GM18505 (cell line): ENCODE results near the gene PITPNB.

Source experiments
- ATAC-seq: cut with Tn5 transposase; IDR thresholded peaks from one replicate; pipeline ENCODE4 v1.9.1; 2021; ENCODE audit not compliant: unreplicated experiment
- POLR2A ChIP-seq: IDR thresholded peaks from 4 replicates; pipeline ENCODE4 v1.6.1; 2011; ENCODE audit warnings: borderline replicate concordance; ENCODE audit not compliant: insufficient read depth, insufficient read length; ENCODE audit errors: extremely low read depth

Gene PITPNB

DNA sequence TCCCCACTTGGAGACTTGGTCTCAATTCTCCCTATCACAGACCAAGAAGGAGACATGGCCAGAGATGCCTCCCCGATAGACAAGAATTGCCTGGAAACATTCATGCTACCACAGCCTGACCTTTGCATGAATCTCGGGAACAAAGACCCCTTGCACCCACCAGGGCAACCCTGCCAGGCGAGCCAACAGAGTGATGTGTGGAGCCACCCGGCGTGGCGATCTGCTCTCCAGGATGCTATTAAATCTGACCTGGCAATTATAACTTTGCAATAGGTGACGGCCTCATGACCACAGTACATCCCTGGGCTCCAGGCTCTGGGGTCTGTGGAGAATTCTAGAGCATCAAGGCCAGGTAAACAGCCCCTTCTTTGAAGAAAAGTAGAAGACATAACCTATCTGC is 86.5 kb downstream of the PITPNB start:
- no peak for TF ChIP-seq POLR2A
- ATAC-seq = no peak

- no peak for ATAC-seq
- TF ChIP-seq POLR2A = no peak
Observed at GRCh38 chr22:27829620-27830019, 89.4 kb downstream of the PITPNB start.

GRCh38 chr22:27827604-27828587 is 91.2 kb downstream of the PITPNB start:
- TF ChIP-seq POLR2A = no peak
- ATAC-seq = no peak

DNA sequence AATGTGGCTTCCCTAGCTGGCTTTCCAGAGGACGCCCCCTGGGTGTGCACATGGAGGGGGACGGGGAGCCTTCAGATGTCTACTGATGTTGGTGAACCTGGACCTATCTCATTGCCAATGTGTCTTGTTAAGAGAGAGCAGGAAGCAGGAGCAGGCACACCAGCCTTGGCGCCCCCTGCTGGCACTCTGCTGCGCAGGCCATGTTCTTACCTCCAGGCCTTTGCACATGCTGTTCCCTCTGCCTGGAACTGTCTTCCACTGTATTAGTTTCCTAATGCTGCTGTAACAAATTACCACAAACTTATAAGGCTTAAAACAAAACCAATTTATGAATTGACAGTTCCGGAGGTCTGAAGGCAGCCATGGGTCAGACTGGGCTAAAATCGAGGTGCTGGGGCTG is 93.9 kb downstream of the PITPNB start:
- no peak for ATAC-seq
- TF ChIP-seq POLR2A = no peak

DNA sequence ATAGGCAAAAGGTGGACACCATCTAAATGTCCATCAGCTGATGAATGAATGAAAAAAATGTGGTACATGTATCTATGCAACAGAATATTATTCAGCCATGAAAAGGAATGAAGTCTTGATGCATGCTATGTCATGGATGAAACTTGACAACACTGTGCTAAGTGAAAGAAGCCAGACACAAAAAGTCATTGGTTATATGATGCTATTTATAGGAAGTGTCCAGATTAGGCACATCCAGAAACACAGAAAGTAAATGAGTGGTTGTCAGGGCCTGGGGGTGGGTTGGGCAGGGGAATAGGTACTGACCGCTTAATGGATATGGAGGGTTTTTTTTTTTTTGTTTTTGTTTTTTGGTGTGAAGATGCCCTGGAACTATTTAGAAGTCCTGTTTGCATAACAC is 95.8 kb downstream of the PITPNB start:
- ATAC-seq = no peak
- no peak for TF ChIP-seq POLR2A

GRCh38 chr22:27820896-27821866 is 97.9 kb downstream of the PITPNB start:
- no peak for TF ChIP-seq POLR2A
- no peak for ATAC-seq

- TF ChIP-seq POLR2A = no peak
- ATAC-seq = no peak
Observed at GRCh38 chr22:27816552-27816951, 102.5 kb downstream of the PITPNB start.

GRCh38 chr22:27815826-27816530 is 103.1 kb downstream of the PITPNB start:
- no peak for TF ChIP-seq POLR2A
- ATAC-seq = no peak

DNA sequence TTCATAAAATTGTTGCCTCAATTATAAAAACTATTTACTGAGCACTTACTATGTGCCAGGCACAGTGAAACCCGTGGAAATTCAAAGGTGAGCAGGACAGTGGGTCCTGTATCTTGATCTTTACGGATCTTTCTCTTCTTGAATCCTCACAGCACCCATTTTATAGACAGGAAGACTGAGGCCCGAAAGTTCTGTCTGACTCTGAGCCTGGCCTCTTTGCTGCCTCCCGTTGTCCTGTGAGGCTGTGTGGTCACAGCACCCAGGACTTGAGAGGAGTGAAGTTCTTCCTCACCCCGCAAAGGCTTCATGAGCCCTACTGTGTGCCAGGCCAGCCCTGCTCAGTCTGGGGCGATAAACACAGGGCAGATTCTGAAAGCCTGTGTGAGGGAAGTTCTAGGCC is 104.1 kb downstream of the PITPNB start:
- no peak for TF ChIP-seq POLR2A
- ATAC-seq = no peak

GRCh38 chr22:27811778-27812177 is 107.3 kb downstream of the PITPNB start:
- no peak for TF ChIP-seq POLR2A
- no peak for ATAC-seq

- no peak for ATAC-seq
- TF ChIP-seq POLR2A = no peak
Observed at GRCh38 chr22:27810609-27811151, 108.4 kb downstream of the PITPNB start.

DNA sequence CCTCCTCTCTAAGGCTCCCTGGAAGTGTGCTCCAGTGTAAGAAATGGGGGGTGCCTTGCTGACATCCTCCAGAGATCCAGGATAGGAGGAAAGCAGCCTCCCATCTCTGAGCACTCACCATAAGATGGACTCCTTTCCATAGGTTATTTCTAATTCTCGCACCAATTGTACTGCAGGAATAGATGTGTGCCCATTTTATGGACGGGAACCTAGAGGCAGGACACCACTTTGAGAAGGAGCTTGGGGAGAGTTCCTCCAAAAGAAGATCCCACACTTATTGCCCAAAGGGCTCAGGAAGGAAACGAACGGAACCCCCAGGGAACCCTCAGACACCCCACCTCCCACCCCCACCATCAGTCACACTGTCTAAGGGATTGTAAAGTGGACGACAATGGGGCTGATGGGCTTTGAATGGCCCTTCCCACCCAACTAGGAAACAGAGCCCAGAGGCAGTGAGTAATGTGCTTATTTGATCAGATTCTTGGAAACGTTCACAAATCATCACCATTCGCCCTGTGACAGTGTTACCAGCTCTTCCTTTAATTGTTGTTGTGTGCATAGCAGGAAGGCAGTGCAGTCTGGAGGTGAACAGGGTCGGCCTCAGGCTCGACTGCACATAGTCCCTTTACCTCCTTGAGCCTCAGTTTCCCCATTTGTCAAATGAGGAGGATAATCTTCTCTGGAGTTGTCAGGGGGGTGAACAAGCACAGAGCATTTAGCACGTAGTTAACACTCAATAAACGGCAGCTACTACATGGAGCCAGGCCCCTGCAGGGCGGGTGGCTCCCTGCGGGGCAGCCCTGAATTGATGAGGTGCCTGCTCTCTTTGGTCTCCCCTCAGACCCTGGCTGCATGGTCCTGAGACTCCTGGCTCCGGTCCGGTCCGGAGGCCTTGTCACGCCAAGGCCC is 109.1 kb downstream of the PITPNB start:
- no peak for ATAC-seq
- TF ChIP-seq POLR2A = no peak
